AG04449 (cell line): ENCODE data around the gene RPS6KA3.

Experiments used
- CTCF ChIA-PET: fragments of 350-600 bp; formaldehyde crosslinking; extraction: SDS; loops from one replicate; lab custom pipeline; 2021; ENCODE audit warnings: antibody characterized with exemption; lab: Yijun Ruan, JAX
- POLR2A ChIA-PET: fragments of 400-600, 350-600 bp; formaldehyde crosslinking; extraction: SDS; loops from one replicate; lab custom pipeline; 2020; ENCODE audit warnings: antibody characterized with exemption, inconsistent platforms; lab: Yijun Ruan, JAX
- DNase-seq: peaks from one replicate; pipeline ENCODE4 v3.0.0-alpha.2; 2010; ENCODE audit warnings: low read depth, low spot score
- H3K4me3 ChIP-seq: 2 replicates; pipeline ENCODE4 v1.5.1; 2011; ENCODE audit warnings: low read depth, mild to moderate bottlenecking, control low read depth, low read length
- TF ChIP-seq, protein P1 (sequence below): IDR thresholded peaks from one replicate; pipeline ENCODE4 v1.5.1; 2011; ENCODE audit warnings: mild to moderate bottlenecking, moderate library complexity, low read length, control low read depth, inconsistent platforms; ENCODE audit not compliant: insufficient read depth; ENCODE audit errors: missing control alignments

The RPS6KA3 gene

DNA sequence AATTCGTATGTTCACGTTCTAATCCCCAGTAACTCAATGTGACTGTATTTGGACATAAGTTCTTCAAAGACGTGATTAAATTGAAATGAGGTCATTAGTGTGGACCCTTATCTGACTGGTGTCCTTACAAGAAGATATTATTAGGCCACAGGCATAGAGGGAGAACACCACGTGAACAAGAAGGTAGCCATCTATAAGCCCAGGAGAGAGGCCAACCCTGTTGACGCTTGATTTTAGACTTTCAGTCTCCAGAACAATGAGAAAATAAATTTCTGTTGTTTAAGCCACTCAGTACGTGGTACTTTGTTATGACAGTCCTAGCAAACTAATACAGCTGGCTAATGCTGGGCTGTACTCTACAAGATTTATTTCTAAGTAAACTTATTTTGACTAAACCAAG lies 123.6 kb downstream of the RPS6KA3 start:
- H3K4me3 ChIP-seq = no peak overlapping the region
- ChIA-PET CTCF (no interaction called here), POLR2A (no interaction called here)
- TF ChIP-seq, protein P1, sequence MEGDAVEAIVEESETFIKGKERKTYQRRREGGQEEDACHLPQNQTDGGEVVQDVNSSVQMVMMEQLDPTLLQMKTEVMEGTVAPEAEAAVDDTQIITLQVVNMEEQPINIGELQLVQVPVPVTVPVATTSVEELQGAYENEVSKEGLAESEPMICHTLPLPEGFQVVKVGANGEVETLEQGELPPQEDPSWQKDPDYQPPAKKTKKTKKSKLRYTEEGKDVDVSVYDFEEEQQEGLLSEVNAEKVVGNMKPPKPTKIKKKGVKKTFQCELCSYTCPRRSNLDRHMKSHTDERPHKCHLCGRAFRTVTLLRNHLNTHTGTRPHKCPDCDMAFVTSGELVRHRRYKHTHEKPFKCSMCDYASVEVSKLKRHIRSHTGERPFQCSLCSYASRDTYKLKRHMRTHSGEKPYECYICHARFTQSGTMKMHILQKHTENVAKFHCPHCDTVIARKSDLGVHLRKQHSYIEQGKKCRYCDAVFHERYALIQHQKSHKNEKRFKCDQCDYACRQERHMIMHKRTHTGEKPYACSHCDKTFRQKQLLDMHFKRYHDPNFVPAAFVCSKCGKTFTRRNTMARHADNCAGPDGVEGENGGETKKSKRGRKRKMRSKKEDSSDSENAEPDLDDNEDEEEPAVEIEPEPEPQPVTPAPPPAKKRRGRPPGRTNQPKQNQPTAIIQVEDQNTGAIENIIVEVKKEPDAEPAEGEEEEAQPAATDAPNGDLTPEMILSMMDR = no peak
- DNase-seq = no peak

DNA sequence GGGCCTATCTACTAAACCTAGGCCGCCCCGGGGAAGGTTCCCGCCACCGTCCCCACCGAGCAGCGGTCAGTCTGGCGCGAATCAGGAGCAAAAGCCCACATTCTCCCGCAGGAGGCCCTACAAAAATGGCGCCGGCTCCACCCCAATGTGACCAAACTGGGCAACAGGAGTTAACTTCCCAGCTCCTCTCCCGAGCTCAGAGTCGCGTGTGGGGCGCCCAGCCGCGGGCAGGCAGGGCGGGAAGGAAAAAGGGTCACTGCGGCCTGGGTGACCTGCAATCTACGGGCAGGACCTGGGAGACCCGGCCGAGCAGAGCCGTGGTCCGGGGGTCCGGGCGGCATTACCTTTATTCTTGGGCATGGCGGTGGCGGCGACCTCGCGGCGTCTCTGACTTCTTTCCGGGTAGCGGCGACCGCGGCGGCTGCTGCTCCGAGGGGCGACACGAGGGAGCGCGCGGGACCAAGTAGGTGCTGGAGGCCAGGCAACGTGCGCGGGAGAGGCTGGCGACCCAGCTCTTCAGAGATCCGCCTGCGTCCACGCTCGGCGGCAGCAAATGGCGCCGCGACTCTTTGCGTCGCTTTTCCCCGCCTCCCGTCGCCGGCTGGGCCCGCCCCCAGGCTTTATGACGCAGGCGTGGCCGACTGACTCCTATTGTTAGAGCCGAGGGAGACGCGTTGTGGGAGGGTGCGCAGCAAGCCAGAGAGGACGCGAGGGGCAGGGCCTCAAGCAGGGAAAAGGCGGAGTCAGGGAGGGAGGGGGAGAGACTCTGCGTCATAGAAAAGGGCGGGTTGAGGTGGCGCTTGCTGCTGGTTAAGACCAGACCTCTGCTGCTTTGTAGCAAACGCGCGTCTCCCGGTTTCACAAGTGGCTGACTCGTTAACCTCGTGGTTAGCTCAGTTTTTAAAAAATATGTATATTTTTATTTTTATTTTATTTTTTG lies 125.2 kb downstream of the RPS6KA3 start, which contains the start of gene EIF1AX:
Gene EIF1AX (minus strand): TSS at position 558 of the 940 bp plus-strand sequence. CDS start 198 bp downstream, at position 360.
- TF ChIP-seq, protein P1 = no peak
- DNase-seq = peak; percentile 82

DNA sequence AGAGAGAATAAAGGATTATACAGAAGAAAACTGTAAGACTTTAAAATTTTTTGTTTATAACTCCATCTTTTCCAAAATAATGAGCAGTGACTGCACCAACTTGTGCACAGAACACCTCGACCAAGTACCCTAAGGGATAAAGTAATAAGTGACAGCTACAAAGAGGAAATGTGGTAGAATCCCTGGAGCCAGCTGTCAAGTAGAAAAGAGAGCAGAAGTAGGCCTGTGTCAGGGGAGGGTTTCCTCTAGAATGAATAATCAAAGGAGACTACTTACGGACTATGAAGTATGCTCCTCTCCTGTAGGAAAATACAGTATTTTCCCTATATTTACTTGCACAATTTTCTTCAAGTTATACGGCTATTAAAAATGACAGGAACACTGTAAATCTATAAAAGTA lies 126.3 kb downstream of the RPS6KA3 start:
- no peak for DNase-seq
- ChIA-PET CTCF (interaction anchor here (1.4 kb wide), 1 partner anchor 9 kb away, joined by 3 read pairs; no protein-coding TSS in a partner anchor), POLR2A (no interaction called here)
- peak overlapping the region; percentile 70 for H3K4me3 ChIP-seq
- TF ChIP-seq, protein P1 = no peak

More for the DNA sequence above, 125.2 kb downstream of the RPS6KA3 start, which contains the start of gene EIF1AX:
- H3K4me3 ChIP-seq = peak within 1 kb of the TSS; percentile 70
- CTCF ChIA-PET = interaction anchor here (1.3 to 1.4 kb wide), 2 partner anchors 10 kb away, joined by 3 read pairs; no protein-coding TSS in a partner anchor
- POLR2A ChIA-PET = interaction anchor here (0.9 kb wide), 1 partner anchor 10 kb away, joined by 4 read pairs; no protein-coding TSS in a partner anchor

DNA sequence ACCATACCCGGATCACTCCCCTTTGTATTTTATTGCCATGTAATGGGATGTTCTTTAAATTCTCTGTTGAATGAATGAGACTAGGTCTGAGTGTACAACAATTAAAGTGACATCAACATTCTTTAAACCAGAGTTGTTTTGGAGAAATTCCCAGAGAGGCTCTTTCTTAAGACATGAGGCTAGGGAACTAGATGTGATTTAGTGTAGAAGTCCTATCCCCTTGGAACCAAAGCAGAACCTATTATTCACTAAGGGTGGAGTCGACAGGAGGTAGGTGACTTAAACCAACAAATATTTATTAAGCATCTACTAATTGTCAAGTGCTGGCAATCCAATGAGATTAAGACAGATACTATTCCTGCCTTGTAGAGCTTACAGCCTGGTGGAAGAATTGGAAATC lies 126.7 kb downstream of the RPS6KA3 start:
- H3K4me3 ChIP-seq = peak overlapping the region; percentile 70
- DNase-seq = no peak
- ChIA-PET CTCF (no interaction called here), POLR2A (no interaction called here)
- TF ChIP-seq, protein P1 = no peak

DNA sequence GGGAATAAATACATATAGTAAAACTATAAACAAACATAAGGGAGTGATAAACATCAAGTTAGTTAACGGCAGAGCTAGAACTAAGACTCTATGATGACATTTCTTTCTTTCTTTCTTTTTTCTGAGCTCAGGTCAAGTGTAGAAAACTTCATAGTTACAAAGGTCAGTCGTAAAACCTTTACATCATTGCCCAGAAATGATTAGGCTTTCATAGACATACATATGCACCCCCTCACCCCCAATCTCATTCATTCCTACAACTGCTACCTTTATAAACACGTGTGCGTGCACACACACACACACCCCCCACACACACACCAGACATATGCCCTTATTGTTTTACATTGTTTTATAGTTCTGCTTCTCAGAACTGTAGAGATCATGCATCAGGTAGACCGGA lies 130.8 kb downstream of the RPS6KA3 start:
- TF ChIP-seq, protein P1 = no peak
- CTCF ChIA-PET = no interaction called here
- no peak for DNase-seq
- POLR2A ChIA-PET = no interaction called here
- H3K4me3 ChIP-seq = no peak overlapping the region

DNA sequence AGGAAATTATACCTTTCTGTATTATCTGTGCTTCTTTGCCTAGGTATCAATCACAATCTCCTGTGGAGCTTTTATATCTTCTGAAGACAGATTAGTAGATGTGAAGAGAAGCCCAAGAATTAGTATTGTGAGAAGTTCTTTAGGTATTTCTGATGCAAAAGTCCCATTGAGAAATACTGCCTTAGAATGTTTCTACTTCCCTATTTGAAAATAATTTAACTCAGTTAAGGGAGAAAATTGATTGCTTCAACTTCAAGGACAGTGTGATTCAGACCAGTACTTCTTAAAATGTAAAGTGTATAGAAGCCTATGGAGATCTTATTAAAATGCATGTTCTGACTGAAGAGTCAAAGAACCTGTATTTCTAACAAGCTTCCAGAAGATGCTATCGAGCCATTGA lies 134.0 kb downstream of the RPS6KA3 start:
- CTCF ChIA-PET = interaction anchor here (1.4 kb wide), 1 partner anchor 8 kb away, joined by 3 read pairs; the partner anchor contains the start of gene EIF1AX
- no peak overlapping the region for H3K4me3 ChIP-seq
- POLR2A ChIA-PET = interaction anchor here (1.5 kb wide), 1 partner anchor 9 kb away, joined by 4 read pairs; the partner anchor contains the start of gene EIF1AX
- TF ChIP-seq, protein P1 = no peak
- no peak for DNase-seq
